Measurements from ENCODE around the gene CYS1. TPM values are rescaled to one million over a fixed set of nuclear protein-coding genes. Genes with fewer than 3 reads are reported as not detected.
A peak's percentile ranks its signal among the peaks of the same experiment; 100 is the strongest.
"Not testable (repeated sequence)": the region's sequence is repeated elsewhere in the genome, so short reads cannot be mapped to it uniquely, and the experiment has no call there.

The CYS1 gene
- polyA plus RNA-seq, 3 donors = not detected

GRCh38 chr2:10095175-10095574 lies 15.0 kb upstream of the CYS1 start:
- H4K20me1 ChIP-seq (ENCODE audit: insufficient read depth, low read length) = no peaks in the 10 kb centered on the region
- intact Hi-C loops (cut with micrococcal nuclease) = no loop called here
- no peak for TF ChIP-seq CTCF (IDR thresholded peaks at IDR 0.05)
- peaks cover 5 to 16% (median 13%) of the 10 kb centered on the region in 7 donors for H3K9me3 Mint-ChIP-seq
- peak overlapping the region in 1 of 2 donors; percentile 42 for H3K4me3 Mint-ChIP-seq
- H3K9ac ChIP-seq (ENCODE audit: insufficient read depth, low read length, poor library complexity, severe bottlenecking) = no peak overlapping the region
- no peak for DNase-seq
- no peak overlapping the region for H2AFZ ChIP-seq (ENCODE audit: insufficient read depth, low read depth, low read length, poor library complexity, severe bottlenecking)
- H3K9me3 ChIP-seq (replicated peaks in 1 of 2; ENCODE audit: control insufficient read depth in 1 of 2, insufficient read depth in 1 of 2, low read length in 2 of 2) = peaks cover 6 to 11% of the 10 kb centered on the region in 2 donors
- no peak overlapping the region for H3K27ac ChIP-seq (ENCODE audit: low read depth in 1 of 2, low read length in 2 of 2)
- no peak overlapping the region for H3K4me2 ChIP-seq (replicated peaks; ENCODE audit: extremely low read depth, low read length, poor library complexity, severe bottlenecking)
- no peaks in the 10 kb centered on the region for H3K79me2 ChIP-seq (ENCODE audit: insufficient read depth, low read length)
- 80% methylated on average over 9 of the region's 9 CpGs for WGBS (ENCODE audit: insufficient coverage)
- H3K27ac Mint-ChIP-seq = no peak overlapping the region
- peaks cover 43 to 53% (median 46%) of the 10 kb centered on the region in 3 donors for H3K27me3 Mint-ChIP-seq (ENCODE audit: low read depth in 3 of 3)
- peaks cover 8 to 9% of the 10 kb centered on the region in 2 donors for H3K36me3 Mint-ChIP-seq
- peaks cover 8 to 23% of the 10 kb centered on the region in 2 donors for H3K4me1 ChIP-seq (ENCODE audit: control insufficient read depth in 1 of 2, insufficient read depth in 2 of 2, low read length in 2 of 2)
- peaks cover 18% of the 10 kb centered on the region for H3K4me1 Mint-ChIP-seq
- no peak overlapping the region for H3K4me3 ChIP-seq (replicated peaks in 1 of 3; ENCODE audit: low read depth in 2 of 3, low read length in 3 of 3)
- peaks cover 5 to 40% of the 10 kb centered on the region in 2 donors for H3K27me3 ChIP-seq (ENCODE audit: control insufficient read depth in 2 of 2, insufficient read depth in 2 of 2, low read length in 2 of 2)
- H3K36me3 ChIP-seq (replicated peaks in 1 of 2; ENCODE audit: control insufficient read depth in 1 of 2, insufficient read depth in 2 of 2, low read length in 2 of 2) = no peaks in the 10 kb centered on the region

GRCh38 chr2:10094271-10094814 lies 14.1 kb upstream of the CYS1 start:
- no peak overlapping the region for H3K4me3 Mint-ChIP-seq
- H3K4me3 ChIP-seq (replicated peaks in 1 of 3; ENCODE audit: low read depth in 2 of 3, low read length in 3 of 3) = no peak overlapping the region
- H3K36me3 ChIP-seq (replicated peaks in 1 of 2; ENCODE audit: control insufficient read depth in 1 of 2, insufficient read depth in 2 of 2, low read length in 2 of 2) = no peaks in the 10 kb centered on the region
- H3K27me3 Mint-ChIP-seq (ENCODE audit: low read depth in 3 of 3) = peaks cover 48 to 54% (median 50%) of the 10 kb centered on the region in 3 donors
- TF ChIP-seq CTCF (IDR thresholded peaks at IDR 0.05) = no peak
- H4K20me1 ChIP-seq (ENCODE audit: insufficient read depth, low read length) = no peaks in the 10 kb centered on the region
- DNase-seq = no peak
- intact Hi-C loops (cut with micrococcal nuclease) = no loop called here
- no peaks in the 10 kb centered on the region for H3K79me2 ChIP-seq (ENCODE audit: insufficient read depth, low read length)
- H3K9ac ChIP-seq (ENCODE audit: insufficient read depth, low read length, poor library complexity, severe bottlenecking) = no peak overlapping the region
- no peak overlapping the region for H3K4me2 ChIP-seq (replicated peaks; ENCODE audit: extremely low read depth, low read length, poor library complexity, severe bottlenecking)
- peaks cover 8 to 9% of the 10 kb centered on the region in 2 donors for H3K36me3 Mint-ChIP-seq
- no peak overlapping the region for H3K27ac Mint-ChIP-seq
- H3K27ac ChIP-seq (ENCODE audit: low read depth in 1 of 2, low read length in 2 of 2) = no peak overlapping the region
- peaks cover 9 to 40% of the 10 kb centered on the region in 2 donors for H3K27me3 ChIP-seq (ENCODE audit: control insufficient read depth in 2 of 2, insufficient read depth in 2 of 2, low read length in 2 of 2)
- no peak overlapping the region for H2AFZ ChIP-seq (ENCODE audit: insufficient read depth, low read depth, low read length, poor library complexity, severe bottlenecking)
- H3K9me3 ChIP-seq (replicated peaks in 1 of 2; ENCODE audit: control insufficient read depth in 1 of 2, insufficient read depth in 1 of 2, low read length in 2 of 2) = peaks cover 6 to 11% of the 10 kb centered on the region in 2 donors
- 94% methylated on average over 7 of the region's 13 CpGs for WGBS (ENCODE audit: insufficient coverage)
- H3K4me1 ChIP-seq (ENCODE audit: control insufficient read depth in 1 of 2, insufficient read depth in 2 of 2, low read length in 2 of 2) = peaks cover 8 to 28% of the 10 kb centered on the region in 2 donors
- peaks cover 5 to 16% (median 13%) of the 10 kb centered on the region in 7 donors for H3K9me3 Mint-ChIP-seq
- peaks cover 24% of the 10 kb centered on the region for H3K4me1 Mint-ChIP-seq

GRCh38 chr2:10091889-10092244 lies 11.7 kb upstream of the CYS1 start:
- H3K9me3 Mint-ChIP-seq = peaks cover 5 to 16% (median 12%) of the 10 kb centered on the region in 7 donors
- H3K4me3 Mint-ChIP-seq = peak overlapping the region; percentile 77 to 94
- H3K27me3 Mint-ChIP-seq (ENCODE audit: low read depth in 3 of 3) = peaks cover 48 to 71% (median 53%) of the 10 kb centered on the region in 3 donors
- DNase-seq; H3K36me3 ChIP-seq (replicated peaks in 1 of 2; ENCODE audit: control insufficient read depth in 1 of 2, insufficient read depth in 2 of 2, low read length in 2 of 2); H3K27ac ChIP-seq (ENCODE audit: low read depth in 1 of 2, low read length in 2 of 2); intact Hi-C loops (cut with micrococcal nuclease); H4K20me1 ChIP-seq (ENCODE audit: insufficient read depth, low read length); H3K27ac Mint-ChIP-seq; H3K36me3 Mint-ChIP-seq; H3K79me2 ChIP-seq (ENCODE audit: insufficient read depth, low read length): not testable (repeated sequence)
- peaks cover 9 to 40% of the 10 kb centered on the region in 2 donors for H3K27me3 ChIP-seq (ENCODE audit: control insufficient read depth in 2 of 2, insufficient read depth in 2 of 2, low read length in 2 of 2)
- H3K4me1 ChIP-seq (ENCODE audit: control insufficient read depth in 1 of 2, insufficient read depth in 2 of 2, low read length in 2 of 2) = peaks cover 8 to 20% of the 10 kb centered on the region in 2 donors
- H2AFZ ChIP-seq (ENCODE audit: insufficient read depth, low read depth, low read length, poor library complexity, severe bottlenecking) = peak overlapping the region; percentile 84
- H3K9ac ChIP-seq (ENCODE audit: insufficient read depth, low read length, poor library complexity, severe bottlenecking) = peak overlapping the region; percentile 51
- peak overlapping the region; percentile 84 for H3K4me2 ChIP-seq (replicated peaks; ENCODE audit: extremely low read depth, low read length, poor library complexity, severe bottlenecking)
- peaks cover 6 to 11% of the 10 kb centered on the region in 2 donors for H3K9me3 ChIP-seq (replicated peaks in 1 of 2; ENCODE audit: control insufficient read depth in 1 of 2, insufficient read depth in 1 of 2, low read length in 2 of 2)
- WGBS (ENCODE audit: insufficient coverage) = no CpG with 5 or more reads among the region's 2 CpGs
- H3K4me3 ChIP-seq (replicated peaks in 1 of 3; ENCODE audit: low read depth in 2 of 3, low read length in 3 of 3) = peak overlapping the region in 2 of 3 experiments; percentile 24 to 73
- peaks cover 18% of the 10 kb centered on the region for H3K4me1 Mint-ChIP-seq

All from CD14-positive monocyte (primary cell).